ENCODE results near the gene ZNF618. TPM values are rescaled to one million over a fixed set of nuclear protein-coding genes. Genes with fewer than 3 reads are reported as not detected.
A peak's percentile ranks its signal among the peaks of the same experiment; 100 is the strongest.

Gene ZNF618
- total and polyA plus RNA-seq, 2 experiments from 2014 or later: 12.1 to 22.1 TPM

DNA sequence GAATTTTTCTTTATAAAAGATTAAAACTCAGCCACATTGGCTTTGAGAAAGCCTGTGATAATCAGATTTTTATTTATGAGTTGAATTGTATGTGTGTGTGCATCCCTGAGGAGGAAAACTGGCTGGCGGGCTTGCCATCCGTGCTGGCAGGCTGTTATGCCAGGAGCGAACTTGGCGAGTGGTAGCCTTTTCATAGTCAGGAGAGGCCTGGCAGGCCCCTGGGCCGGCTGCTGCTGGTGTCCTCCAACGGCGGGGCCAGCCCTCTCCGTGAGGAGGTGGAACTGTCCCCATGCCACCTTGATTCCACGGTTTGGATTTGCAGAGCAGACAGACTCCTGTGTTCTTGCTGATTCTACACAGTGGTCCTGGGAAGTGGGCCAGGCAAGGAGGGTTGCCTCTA lies 43.3 kb downstream of the ZNF618 start (continued):
- TF ChIP-seq REST (IDR thresholded peaks at IDR 0.05; ENCODE audit: unreplicated experiment) (no peak), STAT1 (IDR thresholded peaks at IDR 0.05; ENCODE audit: unreplicated experiment) (no peak), NANOG (IDR thresholded peaks at IDR 0.05; ENCODE audit: borderline replicate concordance) (no peak), ZNF114 (CRISPR knock-in tag; IDR thresholded peaks at IDR 0.05) (no peak)

DNA sequence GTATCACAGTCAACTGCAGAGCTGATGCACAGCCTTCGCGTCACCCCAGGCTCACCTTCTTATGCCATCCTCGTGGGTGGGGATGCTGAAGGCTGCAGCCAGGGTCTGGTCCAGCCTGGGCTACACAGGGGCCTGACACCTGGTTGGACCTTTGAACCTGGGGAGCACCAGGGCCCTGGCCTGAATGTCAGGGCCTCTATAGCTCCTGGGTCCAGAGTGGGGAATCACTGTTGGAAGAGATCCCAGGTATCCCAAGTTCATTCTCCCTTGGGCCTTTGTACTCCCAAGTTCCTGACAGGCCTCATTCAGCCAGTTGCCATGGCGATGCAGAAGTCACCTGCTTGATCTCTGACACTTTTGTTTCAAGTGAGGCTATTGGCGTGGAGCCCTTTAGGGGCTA lies 43.8 kb downstream of the ZNF618 start:
- peak; percentile 44 for DNase-seq (ENCODE audit: low spot score)
- no peaks in the 10 kb centered on the region; the same call in none of the 2 replicates for H4K20me1 ChIP-seq (replicated peaks; ENCODE audit: insufficient read depth)
- no peak overlapping the region for H3K27ac Mint-ChIP-seq

GRCh38 chr9:113920872-113921271 lies 44.8 kb downstream of the ZNF618 start:
- Mint-ChIP-seq H3K27me3 (ENCODE audit: insufficient read depth, low read depth, poor library complexity) (no peaks in the 10 kb centered on the region), H3K36me3 (ENCODE audit: low read depth) (peaks cover 15% of the 10 kb centered on the region; the same call in 2 of the 3 replicates), H3K4me1 (no peaks in the 10 kb centered on the region), H3K27ac (no peak overlapping the region), H3K4me3 (no peak overlapping the region), H3K9me3 (peaks cover 8% of the 10 kb centered on the region)
- Histone ChIP-seq H3K4me2 (no peak overlapping the region), H3K27me3 (ENCODE audit: insufficient read depth) (no peaks in the 10 kb centered on the region), H3K4me1 (ENCODE audit: insufficient read depth) (no peaks in the 10 kb centered on the region), H2AFZ (no peak overlapping the region), H3K36me3 (ENCODE audit: insufficient read depth) (no peaks in the 10 kb centered on the region), H3F3A (replicated peaks; ENCODE audit: low read depth) (no peaks in the 10 kb centered on the region), H3K79me2 (replicated peaks; ENCODE audit: insufficient read depth) (peaks cover 62% of the 10 kb centered on the region), H3K9me2 (ENCODE audit: insufficient read depth) (no peaks in the 10 kb centered on the region), H3K27ac (ENCODE audit: low read depth) (no peak overlapping the region), H3K4me3 (no peak overlapping the region), H4K20me1 (replicated peaks; ENCODE audit: insufficient read depth) (no peaks in the 10 kb centered on the region; the same call in none of the 2 replicates)
- DNase-seq (ENCODE audit: low spot score): no peak
- ATAC-seq: no peak
- TF ChIP-seq ZNF114 (CRISPR knock-in tag; IDR thresholded peaks at IDR 0.05) (no peak), EZH2 (IDR thresholded peaks at IDR 0.05; ENCODE audit: low read depth, unreplicated experiment) (no peak), NANOG (IDR thresholded peaks at IDR 0.05; ENCODE audit: borderline replicate concordance) (no peak), REST (IDR thresholded peaks at IDR 0.05; ENCODE audit: unreplicated experiment) (no peak), ZNF331 (CRISPR knock-in tag; IDR thresholded peaks at IDR 0.05; ENCODE audit: low read depth) (no peak), CREB1 (CRISPR knock-in tag; IDR thresholded peaks at IDR 0.05; ENCODE audit: low read depth) (no peak), EZH2phosphoT487 (IDR thresholded peaks at IDR 0.05; ENCODE audit: unreplicated experiment) (no peak), STAT1 (IDR thresholded peaks at IDR 0.05; ENCODE audit: unreplicated experiment) (no peak)
- TF ChIP-seq, protein P1, sequence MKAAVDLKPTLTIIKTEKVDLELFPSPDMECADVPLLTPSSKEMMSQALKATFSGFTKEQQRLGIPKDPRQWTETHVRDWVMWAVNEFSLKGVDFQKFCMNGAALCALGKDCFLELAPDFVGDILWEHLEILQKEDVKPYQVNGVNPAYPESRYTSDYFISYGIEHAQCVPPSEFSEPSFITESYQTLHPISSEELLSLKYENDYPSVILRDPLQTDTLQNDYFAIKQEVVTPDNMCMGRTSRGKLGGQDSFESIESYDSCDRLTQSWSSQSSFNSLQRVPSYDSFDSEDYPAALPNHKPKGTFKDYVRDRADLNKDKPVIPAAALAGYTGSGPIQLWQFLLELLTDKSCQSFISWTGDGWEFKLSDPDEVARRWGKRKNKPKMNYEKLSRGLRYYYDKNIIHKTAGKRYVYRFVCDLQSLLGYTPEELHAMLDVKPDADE (IDR thresholded peaks at IDR 0.05): no peak

More for the DNA sequence above, 43.8 kb downstream of the ZNF618 start:
- no peak overlapping the region for H3K27ac ChIP-seq (ENCODE audit: low read depth)
- H3K4me2 ChIP-seq: no peak overlapping the region
- peak; percentile 45; the same call in 2 of the 3 replicates for ATAC-seq
- H3K27me3 ChIP-seq (ENCODE audit: insufficient read depth): no peaks in the 10 kb centered on the region
- no peaks in the 10 kb centered on the region for H3K36me3 ChIP-seq (ENCODE audit: insufficient read depth)
- H2AFZ ChIP-seq: no peak overlapping the region
- no peaks in the 10 kb centered on the region for H3K27me3 Mint-ChIP-seq (ENCODE audit: insufficient read depth, low read depth, poor library complexity)
- no peaks in the 10 kb centered on the region for H3K4me1 Mint-ChIP-seq
- no peaks in the 10 kb centered on the region for H3K9me2 ChIP-seq (ENCODE audit: insufficient read depth)
- TF ChIP-seq ZNF114 (CRISPR knock-in tag; IDR thresholded peaks at IDR 0.05): no peak
- H3K4me3 Mint-ChIP-seq: no peak overlapping the region
- H3K36me3 Mint-ChIP-seq (ENCODE audit: low read depth): peaks cover 15% of the 10 kb centered on the region; the same call in 2 of the 3 replicates
- H3K9me3 Mint-ChIP-seq: peaks cover 8% of the 10 kb centered on the region
- no peaks in the 10 kb centered on the region for H3K4me1 ChIP-seq (ENCODE audit: insufficient read depth)
- H3F3A ChIP-seq (replicated peaks; ENCODE audit: low read depth): no peaks in the 10 kb centered on the region
- peaks cover 62% of the 10 kb centered on the region for H3K79me2 ChIP-seq (replicated peaks; ENCODE audit: insufficient read depth)
- H3K4me3 ChIP-seq: no peak overlapping the region
